NT2/D1 (cell line): ENCODE data around the gene SLC7A5.
A peak's percentile ranks its signal among the peaks of the same experiment; 100 is the strongest.

ENCODE experiments used
- DNase-seq: peaks from one replicate; pipeline ENCODE4 v3.0.0-alpha.2; 2011; ENCODE audit warnings: low read depth, low spot score
- H3K27me3 ChIP-seq: 2 replicates; pipeline ENCODE4 v1.6.0; 2011; ENCODE audit warnings: mild to moderate bottlenecking; ENCODE audit not compliant: insufficient read length, insufficient read depth
- H3K36me3 ChIP-seq: 2 replicates; pipeline ENCODE4 v1.6.1; 2011; ENCODE audit warnings: mild to moderate bottlenecking, low read length, mixed read lengths; ENCODE audit not compliant: insufficient read depth, insufficient read length
- H3K4me1 ChIP-seq: 2 replicates; pipeline ENCODE4 v1.5.1; 2011; ENCODE audit not compliant: insufficient read depth, insufficient read length
- H3K4me3 ChIP-seq: 2 replicates; pipeline ENCODE4 v1.5.1; 2011; ENCODE audit warnings: low read depth; ENCODE audit not compliant: insufficient read length
- H3K9ac ChIP-seq: 2 replicates; pipeline ENCODE4 v1.6.0; 2011; ENCODE audit warnings: low read depth; ENCODE audit not compliant: insufficient read length
- H3K9me3 ChIP-seq: 2 replicates; pipeline ENCODE4 v1.5.1; 2011; ENCODE audit warnings: mild to moderate bottlenecking, low read length; ENCODE audit not compliant: insufficient read depth
- SUZ12 ChIP-seq: IDR thresholded peaks from 2 replicates; pipeline ENCODE4 v1.6.1; 2011; ENCODE audit not compliant: insufficient read length, insufficient read depth; ENCODE audit errors: extremely low read depth
- YY1 ChIP-seq: IDR thresholded peaks from 2 replicates; pipeline ENCODE4 v1.6.1; 2011; ENCODE audit not compliant: insufficient read length, insufficient read depth
- ZNF274 ChIP-seq: IDR thresholded peaks from 2 replicates; pipeline ENCODE4 v1.6.1; 2011; ENCODE audit warnings: mild to moderate bottlenecking, low read depth, low read length

SLC7A5 gene

GRCh38 chr16:87835882-87836331 is 33.4 kb downstream of the SLC7A5 start:
- Histone ChIP-seq H3K36me3 (peaks cover 99% of the 10 kb centered on the region), H3K4me1 (peaks cover 24% of the 10 kb centered on the region), H3K27me3 (no peaks in the 10 kb centered on the region), H3K9ac (peak overlapping the region; percentile 32), H3K9me3 (no peaks in the 10 kb centered on the region), H3K4me3 (no peak overlapping the region)
- no peak for DNase-seq
- TF ChIP-seq SUZ12 (no peak), ZNF274 (no peak), YY1 (no peak)

GRCh38 chr16:87834668-87835473 is 34.4 kb downstream of the SLC7A5 start:
- H3K9ac ChIP-seq, result peak overlapping the region; percentile 37
- H3K4me3 ChIP-seq, result no peak overlapping the region
- no peak for TF ChIP-seq ZNF274
- no peak for TF ChIP-seq SUZ12
- no peak for TF ChIP-seq YY1
- H3K36me3 ChIP-seq, result peaks cover 99% of the 10 kb centered on the region
- DNase-seq, result no peak
- H3K4me1 ChIP-seq, result peaks cover 26% of the 10 kb centered on the region
- no peaks in the 10 kb centered on the region for H3K27me3 ChIP-seq
- H3K9me3 ChIP-seq, result no peaks in the 10 kb centered on the region

- Histone ChIP-seq H3K9ac (peak overlapping the region; percentile 37), H3K9me3 (no peaks in the 10 kb centered on the region), H3K27me3 (no peaks in the 10 kb centered on the region), H3K36me3 (peaks cover 99% of the 10 kb centered on the region), H3K4me1 (peaks cover 31% of the 10 kb centered on the region), H3K4me3 (no peak overlapping the region)
- TF ChIP-seq SUZ12, result no peak
- TF ChIP-seq YY1, result no peak
- TF ChIP-seq ZNF274, result no peak
- no peak for DNase-seq
These were observed 35.2 kb downstream of the SLC7A5 start for GRCh38 chr16:87834005-87834667.

GRCh38 chr16:87833548-87833947 is 35.8 kb downstream of the SLC7A5 start:
- Histone ChIP-seq H3K36me3 (peaks cover 93% of the 10 kb centered on the region), H3K9ac (no peak overlapping the region), H3K9me3 (no peaks in the 10 kb centered on the region), H3K27me3 (no peaks in the 10 kb centered on the region), H3K4me3 (no peak overlapping the region), H3K4me1 (peaks cover 33% of the 10 kb centered on the region)
- no peak for DNase-seq
- TF ChIP-seq YY1 (no peak), ZNF274 (no peak), SUZ12 (no peak)

GRCh38 chr16:87832741-87833502 is 36.4 kb downstream of the SLC7A5 start:
- Histone ChIP-seq H3K9ac (no peak overlapping the region), H3K9me3 (no peaks in the 10 kb centered on the region), H3K27me3 (no peaks in the 10 kb centered on the region), H3K4me3 (no peak overlapping the region), H3K4me1 (peaks cover 38% of the 10 kb centered on the region), H3K36me3 (peaks cover 87% of the 10 kb centered on the region)
- DNase-seq, result no peak
- TF ChIP-seq YY1 (no peak), SUZ12 (no peak), ZNF274 (no peak)

- Histone ChIP-seq H3K36me3 (peaks cover 79% of the 10 kb centered on the region), H3K4me1 (peaks cover 38% of the 10 kb centered on the region), H3K4me3 (no peak overlapping the region), H3K27me3 (no peaks in the 10 kb centered on the region), H3K9ac (no peak overlapping the region), H3K9me3 (no peaks in the 10 kb centered on the region)
- TF ChIP-seq YY1 (no peak), SUZ12 (no peak), ZNF274 (no peak)
- no peak for DNase-seq
These were observed 37.2 kb downstream of the SLC7A5 start for GRCh38 chr16:87832137-87832527.

GRCh38 chr16:87831421-87832136 is 37.7 kb downstream of the SLC7A5 start:
- Histone ChIP-seq H3K27me3 (no peaks in the 10 kb centered on the region), H3K4me3 (no peak overlapping the region), H3K9ac (no peak overlapping the region), H3K9me3 (no peaks in the 10 kb centered on the region), H3K4me1 (peaks cover 38% of the 10 kb centered on the region), H3K36me3 (peaks cover 73% of the 10 kb centered on the region)
- TF ChIP-seq ZNF274 (no peak), YY1 (no peak), SUZ12 (no peak)
- no peak for DNase-seq
